DND-41 (cell line): ENCODE results near the gene P2RY11.

ENCODE experiments used
- EZH2 ChIP-seq: IDR thresholded peaks from 3 replicates; pipeline ENCODE4 v1.6.1; 2012; ENCODE audit warnings: borderline replicate concordance, low read depth, mild to moderate bottlenecking, moderate library complexity, low read length, inconsistent platforms; ENCODE audit not compliant: severe bottlenecking
- TF ChIP-seq, protein P1 (sequence below): IDR thresholded peaks from 2 replicates; pipeline ENCODE4 v1.5.1; 2012; ENCODE audit warnings: borderline replicate concordance, low read length, moderate library complexity, mild to moderate bottlenecking; ENCODE audit not compliant: poor library complexity, severe bottlenecking; ENCODE audit errors: extremely low read depth

DNA sequence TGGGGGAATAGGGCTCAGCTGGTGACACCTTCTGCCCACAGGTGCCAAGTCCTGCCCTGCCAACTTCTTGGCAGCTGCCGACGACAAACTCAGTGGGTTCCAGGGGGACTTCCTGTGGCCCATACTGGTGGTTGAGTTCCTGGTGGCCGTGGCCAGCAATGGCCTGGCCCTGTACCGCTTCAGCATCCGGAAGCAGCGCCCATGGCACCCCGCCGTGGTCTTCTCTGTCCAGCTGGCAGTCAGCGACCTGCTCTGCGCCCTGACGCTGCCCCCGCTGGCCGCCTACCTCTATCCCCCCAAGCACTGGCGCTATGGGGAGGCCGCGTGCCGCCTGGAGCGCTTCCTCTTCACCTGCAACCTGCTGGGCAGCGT is 2.1 kb downstream of the P2RY11 start:
- TF ChIP-seq, protein P1, sequence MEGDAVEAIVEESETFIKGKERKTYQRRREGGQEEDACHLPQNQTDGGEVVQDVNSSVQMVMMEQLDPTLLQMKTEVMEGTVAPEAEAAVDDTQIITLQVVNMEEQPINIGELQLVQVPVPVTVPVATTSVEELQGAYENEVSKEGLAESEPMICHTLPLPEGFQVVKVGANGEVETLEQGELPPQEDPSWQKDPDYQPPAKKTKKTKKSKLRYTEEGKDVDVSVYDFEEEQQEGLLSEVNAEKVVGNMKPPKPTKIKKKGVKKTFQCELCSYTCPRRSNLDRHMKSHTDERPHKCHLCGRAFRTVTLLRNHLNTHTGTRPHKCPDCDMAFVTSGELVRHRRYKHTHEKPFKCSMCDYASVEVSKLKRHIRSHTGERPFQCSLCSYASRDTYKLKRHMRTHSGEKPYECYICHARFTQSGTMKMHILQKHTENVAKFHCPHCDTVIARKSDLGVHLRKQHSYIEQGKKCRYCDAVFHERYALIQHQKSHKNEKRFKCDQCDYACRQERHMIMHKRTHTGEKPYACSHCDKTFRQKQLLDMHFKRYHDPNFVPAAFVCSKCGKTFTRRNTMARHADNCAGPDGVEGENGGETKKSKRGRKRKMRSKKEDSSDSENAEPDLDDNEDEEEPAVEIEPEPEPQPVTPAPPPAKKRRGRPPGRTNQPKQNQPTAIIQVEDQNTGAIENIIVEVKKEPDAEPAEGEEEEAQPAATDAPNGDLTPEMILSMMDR = no peak
- TF ChIP-seq EZH2 = no peak
